NCI-H226 (cell line): Measurements from ENCODE around the gene NATD1.

Source experiments
- DNase-seq: peaks from one replicate; pipeline ENCODE4 v3.0.0-alpha.2; 2015

NATD1 gene

GRCh38 chr17:21289902-21290571 is 36.8 kb upstream of the NATD1 start:
- no peak for DNase-seq

DNA sequence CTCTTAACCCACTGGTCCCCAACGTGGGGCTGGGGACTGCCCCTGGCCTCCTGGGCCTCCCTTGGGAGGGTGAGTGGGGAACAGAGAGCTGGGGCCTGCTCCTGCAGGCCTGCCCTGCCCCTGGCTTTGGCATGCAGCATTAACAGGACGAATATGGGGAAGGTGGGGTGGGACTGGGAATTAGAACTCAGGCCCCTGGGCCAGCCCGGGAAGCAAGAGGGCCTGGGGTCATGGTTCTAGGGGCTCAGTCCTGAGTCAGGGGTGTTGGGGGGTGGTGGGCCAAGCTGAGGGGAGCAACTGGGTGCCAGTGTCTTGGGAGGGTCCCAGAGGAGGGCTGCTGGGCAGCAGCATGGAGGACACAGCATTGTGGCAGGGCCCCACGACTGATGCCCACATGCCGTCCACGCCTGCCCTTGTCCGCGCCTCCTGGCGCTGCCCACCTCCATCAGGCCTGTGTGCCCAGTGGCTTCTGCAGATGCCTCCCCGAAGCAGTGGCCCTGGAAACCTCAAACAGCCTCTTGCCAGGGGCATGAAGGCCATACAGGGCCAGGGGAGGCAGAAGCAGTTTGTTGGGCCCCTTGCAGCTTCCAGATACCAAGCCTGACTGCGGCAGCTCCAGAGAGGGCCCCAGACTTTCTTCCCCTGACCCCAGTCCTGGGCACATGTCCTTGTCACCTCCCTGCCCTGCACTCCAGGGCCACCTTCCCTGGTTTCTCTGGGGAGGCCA is 36.1 kb upstream of the NATD1 start:
- no peak for DNase-seq

- DNase-seq: no peak
Observed at GRCh38 chr17:21288571-21289017, 35.4 kb upstream of the NATD1 start.

DNA sequence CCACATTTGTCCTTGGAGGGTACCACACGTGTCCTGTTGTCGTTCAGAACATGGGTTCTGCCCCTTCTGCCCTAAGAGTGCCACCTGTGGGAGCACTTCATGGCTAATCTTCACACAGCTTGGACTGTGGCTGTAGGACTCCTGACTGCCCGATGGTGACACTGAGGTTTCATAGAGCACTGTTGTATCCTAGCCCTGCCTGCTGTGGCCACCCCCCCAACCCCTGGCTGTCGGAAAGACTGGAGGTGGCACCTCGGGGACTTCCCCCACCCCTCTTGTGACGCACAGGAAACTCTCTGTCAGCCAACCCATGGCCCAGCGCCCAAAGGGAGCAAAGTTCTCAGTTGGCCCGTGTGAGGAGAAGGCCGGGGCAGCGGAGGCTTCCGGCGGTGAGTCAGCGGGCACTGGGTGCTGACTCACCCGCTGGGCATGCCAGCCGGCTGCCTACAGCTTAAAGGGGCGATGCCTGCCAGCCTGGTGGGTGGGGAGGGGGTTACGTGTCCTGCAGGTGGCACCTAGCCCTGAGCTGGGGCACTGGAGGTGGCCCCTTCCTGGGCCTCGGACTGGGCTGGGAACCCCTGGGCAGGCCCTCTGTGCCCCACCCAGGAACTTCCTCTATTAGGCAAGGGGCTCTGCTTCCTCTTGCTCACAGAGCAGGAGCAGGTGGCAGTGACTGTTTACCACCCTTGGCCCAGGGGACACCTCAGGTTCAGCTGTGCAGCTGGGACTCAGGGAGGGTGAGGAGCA is 34.7 kb upstream of the NATD1 start:
- peak; percentile 98 for DNase-seq

- peak; percentile 68 for DNase-seq
Observed at GRCh38 chr17:21286909-21287702, 33.9 kb upstream of the NATD1 start.

GRCh38 chr17:21286066-21286770 is 33.0 kb upstream of the NATD1 start:
- DNase-seq: peak; percentile 99

- peak; percentile 61 for DNase-seq
Observed at GRCh38 chr17:21285164-21286065, 32.2 kb upstream of the NATD1 start.

- peak; percentile 96 for DNase-seq
Observed at GRCh38 chr17:21284319-21285163, 31.3 kb upstream of the NATD1 start, which contains the start of gene MAP2K3. Gene MAP2K3, plus strand, starts transcription at chr17:21284711. Its CDS starts 210 bp downstream, at chr17:21284921.

GRCh38 chr17:21283482-21284318 is 30.5 kb upstream of the NATD1 start:
- DNase-seq: no peak

DNA sequence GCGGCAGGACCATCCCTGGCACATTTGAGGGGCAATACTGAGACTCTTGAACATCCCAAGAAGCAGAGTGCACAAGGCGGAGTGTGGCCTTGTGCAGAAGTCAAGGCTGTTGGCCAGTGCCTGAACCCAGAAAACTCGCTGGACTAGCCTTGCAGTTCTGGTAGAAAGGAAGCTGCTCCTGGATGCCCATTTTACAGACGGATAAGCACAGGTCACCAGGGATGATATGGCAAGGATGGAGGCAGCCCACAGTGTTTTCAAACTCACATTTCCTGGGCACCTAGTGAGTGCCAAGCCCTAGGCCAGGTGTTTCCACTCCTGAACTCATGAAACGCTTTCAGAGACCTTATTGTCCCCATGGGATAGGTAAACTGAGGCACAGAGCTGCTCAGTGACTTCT is 29.6 kb upstream of the NATD1 start:
- no peak for DNase-seq

- peak; percentile 94 for DNase-seq
Observed at GRCh38 chr17:21282231-21282630, 29.0 kb upstream of the NATD1 start.

GRCh38 chr17:21280081-21280518 is 26.9 kb upstream of the NATD1 start:
- peak; percentile 60 for DNase-seq

DNA sequence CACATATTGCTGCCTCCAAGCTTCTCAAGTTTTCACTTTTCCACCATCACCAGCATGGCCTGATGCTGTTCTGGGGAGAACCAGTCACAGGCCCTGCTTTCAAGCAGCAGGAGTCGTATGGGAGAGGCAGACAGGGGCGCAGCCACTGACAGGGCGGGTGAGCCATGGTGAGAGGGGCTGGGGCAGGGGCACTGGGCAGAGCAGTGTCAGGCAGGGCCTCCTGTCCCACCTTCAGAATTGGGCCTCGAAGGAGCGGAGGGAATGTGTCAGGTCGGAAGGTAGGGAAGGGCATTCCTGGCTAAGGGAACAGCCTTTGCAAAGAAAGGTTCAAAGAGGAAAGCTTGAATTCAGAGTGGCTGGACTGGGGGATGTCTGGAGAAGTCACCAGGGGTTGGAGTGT is 26.4 kb upstream of the NATD1 start:
- no peak for DNase-seq

DNA sequence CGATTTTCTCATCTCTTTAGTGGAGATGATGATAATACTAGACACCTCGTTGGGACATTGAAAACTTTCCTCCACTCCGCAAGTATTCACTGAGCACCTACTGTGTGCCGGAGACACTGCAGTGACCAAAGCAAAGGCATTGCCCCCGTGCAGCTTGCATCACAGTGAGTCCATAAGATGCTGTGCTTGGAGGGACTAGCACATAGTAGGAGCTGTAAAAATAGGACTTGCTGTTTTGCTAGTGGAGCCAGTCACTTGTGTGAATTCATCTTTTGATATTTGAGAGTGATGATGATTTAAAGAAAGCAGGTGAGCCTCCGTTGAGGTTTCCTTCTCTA is 26.0 kb upstream of the NATD1 start:
- DNase-seq: no peak

DNA sequence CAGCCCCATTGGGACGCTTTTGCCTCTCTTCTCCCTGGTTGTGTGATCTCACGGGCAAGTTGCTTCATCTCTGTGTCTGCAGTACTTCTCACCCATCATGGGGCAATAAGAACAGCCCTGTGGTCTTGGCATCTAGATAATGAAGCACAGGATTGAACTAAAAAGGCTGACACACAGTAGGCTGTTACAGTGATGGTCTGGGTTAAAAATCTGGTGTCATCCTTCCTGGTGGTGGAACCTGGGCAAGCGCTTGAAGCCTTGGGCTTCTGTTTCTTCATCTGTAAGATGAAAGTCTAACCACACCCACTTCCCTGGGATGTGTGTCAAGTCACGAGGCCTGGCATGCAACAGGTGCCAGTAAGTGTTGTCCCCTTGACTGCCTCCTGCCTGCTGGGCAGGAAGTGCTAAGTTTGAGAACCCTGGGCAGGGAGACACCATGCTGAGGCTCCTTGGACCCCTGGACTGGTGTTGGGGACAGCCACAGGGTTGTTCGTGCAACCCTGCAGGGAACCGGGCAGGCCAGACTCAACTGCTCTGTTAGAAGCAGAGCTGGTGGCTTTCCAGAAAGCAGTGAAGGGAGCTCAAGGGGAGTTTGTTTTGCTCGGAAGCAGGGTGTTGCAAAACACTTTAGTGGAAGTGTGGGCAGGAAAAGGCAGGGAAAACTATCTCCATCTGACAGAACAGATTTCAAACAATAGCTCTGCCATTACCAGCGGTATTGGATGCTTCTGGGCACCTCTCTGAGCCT is 25.4 kb upstream of the NATD1 start:
- no peak for DNase-seq

- DNase-seq: no peak
Observed at GRCh38 chr17:21277332-21277731, 24.1 kb upstream of the NATD1 start.

DNA sequence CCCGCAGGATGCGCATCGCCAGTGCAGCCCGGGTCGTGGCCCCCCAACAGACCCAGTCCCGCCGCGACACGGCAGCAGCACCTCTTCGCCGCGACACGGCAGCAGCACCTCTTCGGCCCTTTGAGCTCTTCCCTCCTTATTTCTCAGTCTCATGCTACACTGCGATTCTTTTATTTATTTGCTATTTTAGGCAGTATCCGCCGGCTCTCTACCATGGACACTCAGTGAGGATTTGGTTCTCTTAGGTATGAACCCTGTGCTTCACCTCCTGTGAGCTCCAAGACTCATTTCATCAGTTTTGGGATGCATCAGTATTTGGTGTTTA is 23.0 kb upstream of the NATD1 start:
- DNase-seq: no peak

DNA sequence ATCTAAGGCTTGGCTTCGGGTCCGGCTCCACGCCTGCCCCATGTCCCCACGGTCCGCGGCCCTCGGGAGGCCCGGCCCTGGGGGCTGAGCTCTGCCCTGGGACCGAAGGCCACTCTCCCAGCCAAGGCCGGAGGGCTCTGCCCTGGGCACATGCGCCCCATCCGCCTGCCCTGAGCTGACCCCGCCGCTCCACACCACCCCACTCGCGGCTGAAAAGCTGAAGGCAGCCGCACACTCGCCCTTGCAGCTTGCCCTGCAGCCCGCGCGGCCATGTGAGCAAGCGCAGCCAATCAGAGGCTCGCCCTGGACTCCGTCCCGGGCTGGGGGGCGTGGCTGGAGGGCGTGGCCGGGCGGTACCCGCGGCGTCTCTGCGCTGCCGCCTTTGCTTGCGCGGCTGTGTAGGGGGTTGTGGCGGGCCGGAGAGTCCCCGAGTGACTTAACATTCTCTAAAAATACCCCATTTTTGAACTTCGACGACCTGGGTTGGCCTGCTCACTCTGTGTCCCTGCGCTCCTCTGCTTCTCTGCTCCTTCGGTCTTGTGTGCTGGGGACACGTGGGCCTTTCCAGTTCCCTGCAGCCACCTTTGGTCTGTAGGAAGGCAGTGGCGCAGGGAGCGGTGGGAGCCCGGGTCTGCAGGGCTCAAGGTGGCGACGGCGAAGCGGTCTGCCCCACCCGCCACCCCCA is 22.5 kb upstream of the NATD1 start:
- DNase-seq: peak; percentile 79
